IMR-90 (cell line): ENCODE measurements around the gene HMX3. TPM values are rescaled to one million over a fixed set of nuclear protein-coding genes. Genes with fewer than 3 reads are reported as not detected.

ENCODE experiments used
- ATAC-seq: fragments of 200-7000 bp; cut with Tn5 transposase; 2 replicates; pipeline ENCODE4 v1.9.1; 2020; ENCODE audit warnings: low read depth, mild to moderate bottlenecking, moderate library complexity
- BruUV-seq: library from RNA; stranded (reverse); fragments of 400-500 nt; replicated peaks from 2 replicates; lab custom pipeline; 2021; lab: Mats Ljungman, UMichigan
- CTCF ChIA-PET: fragments of 300-600 bp; formaldehyde crosslinking; extraction: SDS; loops from one replicate; lab custom pipeline; 2021; ENCODE audit warnings: antibody characterized with exemption; lab: Yijun Ruan, JAX
- POLR2A ChIA-PET: fragments of 300-600 bp; sonication (Branson Sonifier 250); formaldehyde crosslinking; loops from one replicate; lab custom pipeline; 2022; ENCODE audit warnings: antibody characterized with exemption; ENCODE audit not compliant: unreplicated experiment; lab: Charles Lee
- DNase-seq: peaks from one replicate; pipeline ENCODE4 v3.0.0; 2013
- H2AFZ ChIP-seq: replicated peaks from 2 replicates; pipeline ENCODE3; 2013; ENCODE audit warnings: low read length, mild to moderate bottlenecking; ENCODE audit not compliant: poor library complexity
- H2AK5ac ChIP-seq: 2 replicates; pipeline ENCODE4 v1.6.1; 2013; ENCODE audit warnings: low read depth, low read length, inconsistent platforms
- H2AK9ac ChIP-seq: replicated peaks from 2 replicates; pipeline ENCODE3; 2013; ENCODE audit warnings: mild to moderate bottlenecking, low read depth, low read length, moderate library complexity; ENCODE audit not compliant: poor library complexity
- H2BK120ac ChIP-seq: 2 replicates; pipeline ENCODE4 v1.6.1; 2013; ENCODE audit warnings: low read depth, low read length, inconsistent platforms
- H2BK15ac ChIP-seq: 3 replicates; pipeline ENCODE4 v1.6.1; 2013; ENCODE audit warnings: low read depth, low read length, inconsistent platforms
- H2BK20ac ChIP-seq: 2 replicates; pipeline ENCODE4 v1.6.1; 2013; ENCODE audit warnings: low read depth, mild to moderate bottlenecking, inconsistent platforms, low read length, moderate library complexity
- H2BK5ac ChIP-seq: 2 replicates; pipeline ENCODE4 v1.6.1; 2013; ENCODE audit warnings: mild to moderate bottlenecking, low read depth, low read length, inconsistent platforms; ENCODE audit not compliant: poor library complexity, severe bottlenecking
- H3K14ac ChIP-seq: replicated peaks from 2 replicates; pipeline ENCODE4 v1.6.1; 2013; ENCODE audit warnings: low read depth, low read length, inconsistent platforms
- H3K18ac ChIP-seq: 2 replicates; pipeline ENCODE4 v1.6.1; 2013; ENCODE audit warnings: low read depth, low read length, control low read depth
- H3K23ac ChIP-seq: 2 replicates; pipeline ENCODE4 v1.6.1; 2013; ENCODE audit warnings: low read depth, low read length, inconsistent platforms
- H3K27ac ChIP-seq: 2 replicates; pipeline ENCODE4 v1.5.1; 2013; ENCODE audit warnings: mild to moderate bottlenecking, control low read depth, low read length; ENCODE audit not compliant: insufficient read depth
- H3K27me3 ChIP-seq: 2 replicates; pipeline ENCODE4 v1.6.1; 2013; ENCODE audit warnings: low read length; ENCODE audit not compliant: control insufficient read depth, insufficient read depth
- H3K36me3 ChIP-seq: 2 replicates; pipeline ENCODE4 v1.6.1; 2013; ENCODE audit warnings: low read length, mixed read lengths; ENCODE audit not compliant: control insufficient read depth, insufficient read depth
- H3K4ac ChIP-seq: 2 replicates; pipeline ENCODE4 v1.6.1; 2013; ENCODE audit warnings: low read depth, low read length, inconsistent platforms
- H3K4me1 ChIP-seq: 2 replicates; pipeline ENCODE4 v1.6.1; 2013; ENCODE audit warnings: low read length, mixed read lengths; ENCODE audit not compliant: control insufficient read depth, insufficient read depth
- H3K4me2 ChIP-seq: 2 replicates; pipeline ENCODE4 v1.6.1; 2013; ENCODE audit warnings: low read depth, mild to moderate bottlenecking, control low read depth, low read length, moderate library complexity
- H3K4me3 ChIP-seq: 2 replicates; pipeline ENCODE4 v1.5.1; 2013; ENCODE audit warnings: low read depth, mild to moderate bottlenecking, control low read depth, low read length, moderate library complexity; ENCODE audit not compliant: insufficient read depth
- H3K56ac ChIP-seq: 2 replicates; pipeline ENCODE4 v1.6.1; 2013; ENCODE audit warnings: low read length, inconsistent platforms; ENCODE audit not compliant: insufficient read depth; ENCODE audit errors: extremely low read depth
- H3K79me1 ChIP-seq, 2 experiments: 2 replicates each; pipeline ENCODE4 v1.6.1; 2013; ENCODE audit warnings: low read length in 2 of 2, inconsistent platforms in 1 of 2, low read depth in 1 of 2
- H3K9ac ChIP-seq: 2 replicates; pipeline ENCODE4 v1.6.1; 2013; ENCODE audit warnings: low read depth, low read length, control low read depth
- H3K9me1 ChIP-seq: 2 replicates; pipeline ENCODE4 v1.6.1; 2013; ENCODE audit warnings: low read length, inconsistent platforms; ENCODE audit not compliant: insufficient read depth
- H3K9me3 ChIP-seq: 2 replicates; pipeline ENCODE4 v1.6.1; 2013; ENCODE audit warnings: low read length; ENCODE audit not compliant: control insufficient read depth, insufficient read depth
- H4K20me1 ChIP-seq: 2 replicates; pipeline ENCODE4 v1.6.1; 2013; ENCODE audit warnings: low read length, inconsistent platforms; ENCODE audit not compliant: insufficient read depth
- H4K5ac ChIP-seq: 2 replicates; pipeline ENCODE4 v1.6.1; 2013; ENCODE audit warnings: mild to moderate bottlenecking, low read depth, low read length, control low read depth
- H4K8ac ChIP-seq, 2 experiments: 2 replicates each; pipeline ENCODE4 v1.6.1; 2013; ENCODE audit warnings: low read depth in 2 of 2, low read length in 2 of 2, control low read depth in 1 of 2, inconsistent platforms in 1 of 2
- H4K91ac ChIP-seq: 2 replicates; pipeline ENCODE4 v1.6.1; 2013; ENCODE audit warnings: low read depth, low read length, inconsistent platforms; ENCODE audit not compliant: insufficient read depth
- CEBPB ChIP-seq: IDR thresholded peaks from 2 replicates; pipeline ENCODE4 v1.6.1; 2012; ENCODE audit warnings: low read depth, low read length, improper control_type of control experiment
- SMC3 ChIP-seq: fragments of 150-350 bp; IDR thresholded peaks from 2 replicates; pipeline ENCODE4 v1.6.1; 2016; ENCODE audit warnings: low read depth, mild to moderate bottlenecking, antibody characterized with exemption, low read length, moderate library complexity
- WGBS, 2 experiments: methylation state at CpG; one replicate each; pipeline versions ENCODE4 v1.1.5 to v1.1.7; 2013; ENCODE audit warnings: missing lambda C conversion rate in 2 of 2; ENCODE audit not compliant: insufficient read length in 1 of 2; ENCODE audit errors: extremely low coverage in 2 of 2; 5-methylcytosine and 5-hydroxymethylcytosine counted together
- dilution Hi-C: fragments of 300-500 bp; cut with HindIII; formaldehyde crosslinking; loops from one replicate; pipeline ENCODE4 v1.14.3; 2018; ENCODE audit warnings: low sequenced_read_pairs; ENCODE audit not compliant: unreplicated experiment
- in situ Hi-C: fragments of 300-500 bp; cut with MboI; formaldehyde crosslinking; loops from 3 replicates; pipeline ENCODE4 v1.14.3; 2019; ENCODE audit warnings: low sequenced_read_pairs, inconsistent platforms, mixed read lengths
- intact Hi-C: fragments of 100-400 bp; cut with micrococcal nuclease; formaldehyde crosslinking; loops from 2 replicates; pipeline ENCODE4 v1.10.0; 2022
- polyA plus RNA-seq, 3 experiments: library from polyadenylated mRNA; depleted of rRNA; stranded (reverse); fragments of >200 nt; gene quantifications; 2 replicates each; pipeline ENCODE4 v1.2.3, GENCODE V29; 2012; ENCODE audit warnings: low replicate concordance in 1 of 3
- total RNA-seq: library from RNA; depleted of rRNA; stranded (reverse); fragments of >200 nt; gene quantifications from 2 replicates; pipeline ENCODE4 v1.2.3, GENCODE V29; 2012; rRNA removed
- TF ChIP-seq, protein P1 (sequence below): fragments of 150-350 bp; IDR thresholded peaks from 2 replicates; pipeline ENCODE4 v1.6.1; 2017; ENCODE audit warnings: mild to moderate bottlenecking, antibody characterized with exemption, low read length, low read depth

The HMX3 gene
- total and polyA plus RNA-seq, 2 of the 4 experiments (the other 2 are of a cell fraction): not detected

DNA sequence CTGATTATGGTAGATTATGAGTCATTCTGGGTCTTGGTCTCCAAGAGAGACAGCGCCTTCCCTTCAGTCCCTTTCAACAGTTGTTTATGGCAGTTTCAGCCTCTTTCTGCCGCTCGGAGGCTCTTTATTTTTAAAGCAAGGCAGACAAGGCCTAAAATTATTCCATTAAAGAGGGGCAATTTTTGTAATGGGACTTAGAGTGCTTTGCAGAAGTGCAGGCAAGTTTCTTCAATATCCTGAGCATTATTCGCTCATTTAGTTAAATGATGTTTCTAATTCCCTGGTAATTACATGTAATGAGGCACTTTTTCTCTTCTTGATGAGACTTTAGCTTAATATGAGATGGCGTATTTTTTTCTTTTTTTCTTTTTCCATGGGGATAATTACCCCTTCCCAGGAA is 52.0 kb downstream of the HMX3 start:
- Histone ChIP-seq H2AK5ac (no peak overlapping the region), H3K36me3 (0 out of 2 replicates have a peak, but pooled peaks cover 2% of the 10 kb centered on the region), H2BK5ac (no peak overlapping the region), H2BK120ac (no peak overlapping the region), H3K9me1 (no peaks in the 10 kb centered on the region), H3K9ac (no peak overlapping the region), H3K9me3 (no peaks in the 10 kb centered on the region), H3K4me1 (no peaks in the 10 kb centered on the region), H3K4me3 (no peak overlapping the region), H2AK9ac (no peak overlapping the region), H2BK15ac (no peak overlapping the region), H3K4ac (no peak overlapping the region), H3K23ac (no peak overlapping the region), H2BK20ac (no peak overlapping the region), H4K20me1 (no peaks in the 10 kb centered on the region), H3K79me1 (no peaks in the 10 kb centered on the region; a peak in 1 of 4 replicates), H3K27me3 (no peaks in the 10 kb centered on the region), H3K4me2 (no peak overlapping the region), H4K5ac (no peak overlapping the region), H3K27ac (no peak overlapping the region), H4K91ac (no peak overlapping the region), H4K8ac (no peak overlapping the region), H2AFZ (no peak overlapping the region), H3K56ac (no peak overlapping the region), H3K14ac (no peak overlapping the region), H3K18ac (no peak overlapping the region)
- ATAC-seq (no peak), DNase-seq (no peak)
- in situ Hi-C loops: no loop called here
- POLR2A ChIA-PET: no interaction called here
- WGBS, 2 experiments: no CpG with 5 or more reads among the region's 5 CpGs
- no TSS peak for BruUV-seq
- dilution Hi-C loops: no loop called here
- TF ChIP-seq, protein P1, sequence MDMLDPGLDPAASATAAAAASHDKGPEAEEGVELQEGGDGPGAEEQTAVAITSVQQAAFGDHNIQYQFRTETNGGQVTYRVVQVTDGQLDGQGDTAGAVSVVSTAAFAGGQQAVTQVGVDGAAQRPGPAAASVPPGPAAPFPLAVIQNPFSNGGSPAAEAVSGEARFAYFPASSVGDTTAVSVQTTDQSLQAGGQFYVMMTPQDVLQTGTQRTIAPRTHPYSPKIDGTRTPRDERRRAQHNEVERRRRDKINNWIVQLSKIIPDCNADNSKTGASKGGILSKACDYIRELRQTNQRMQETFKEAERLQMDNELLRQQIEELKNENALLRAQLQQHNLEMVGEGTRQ: no peak
- TF ChIP-seq SMC3: no peak
- TF ChIP-seq CEBPB: no peak
- CTCF ChIA-PET: no interaction called here
- intact Hi-C loops: no loop called here

Other genes with a start within 250 kb of the HMX3 start
- gene FAM24A, start 225.4 kb upstream of the HMX3 start, total RNA-seq: not detected in 2 replicates
- not detected in 2 replicates for gene FAM24A, start 225.4 kb upstream of the HMX3 start, polyA plus RNA-seq (2012; rRNA removed)
- gene C10orf88, start 181.7 kb upstream of the HMX3 start, total RNA-seq: 12.2 and 16.4 TPM in 2 replicates
- 4.0 and 5.9 TPM in 2 replicates for gene C10orf88, start 181.7 kb upstream of the HMX3 start, polyA plus RNA-seq (2012; rRNA removed)
- gene PSTK, start 155.6 kb upstream of the HMX3 start, total RNA-seq: 4.1 and 4.7 TPM in 2 replicates
- gene PSTK, start 155.6 kb upstream of the HMX3 start, polyA plus RNA-seq (2012; rRNA removed): 4.2 and 5.4 TPM in 2 replicates
- gene IKZF5, start 127.2 kb upstream of the HMX3 start, total RNA-seq: 2.9 and 4.2 TPM in 2 replicates
- 4.4 and 5.1 TPM in 2 replicates for gene IKZF5, start 127.2 kb upstream of the HMX3 start, polyA plus RNA-seq (2012; rRNA removed)
- 9.2 and 10.6 TPM in 2 replicates for gene ACADSB, start 127.0 kb upstream of the HMX3 start, total RNA-seq
- gene ACADSB, start 127.0 kb upstream of the HMX3 start, polyA plus RNA-seq (2012; rRNA removed): 3.8 and 6.2 TPM in 2 replicates
- gene HMX2, start 12.2 kb downstream of the HMX3 start, total RNA-seq: not detected in 2 replicates
- gene HMX2, start 12.2 kb downstream of the HMX3 start, polyA plus RNA-seq (2012; rRNA removed): not detected in 2 replicates
- gene BUB3, start 18.4 kb downstream of the HMX3 start, total RNA-seq: 346 and 384 TPM in 2 replicates
- 214 and 215 TPM in 2 replicates for gene BUB3, start 18.4 kb downstream of the HMX3 start, polyA plus RNA-seq (2012; rRNA removed)